GM19452 (cell line): Measurements from ENCODE around the gene ANKRD65.
"Not testable (repeated sequence)": the region's sequence is repeated elsewhere in the genome, so short reads cannot be mapped to it uniquely, and the experiment has no call there.

ENCODE experiments used
- ATAC-seq: cut with Tn5 transposase; IDR thresholded peaks from one replicate; pipeline ENCODE4 v1.9.1; 2021; ENCODE audit not compliant: unreplicated experiment

Gene ANKRD65

DNA sequence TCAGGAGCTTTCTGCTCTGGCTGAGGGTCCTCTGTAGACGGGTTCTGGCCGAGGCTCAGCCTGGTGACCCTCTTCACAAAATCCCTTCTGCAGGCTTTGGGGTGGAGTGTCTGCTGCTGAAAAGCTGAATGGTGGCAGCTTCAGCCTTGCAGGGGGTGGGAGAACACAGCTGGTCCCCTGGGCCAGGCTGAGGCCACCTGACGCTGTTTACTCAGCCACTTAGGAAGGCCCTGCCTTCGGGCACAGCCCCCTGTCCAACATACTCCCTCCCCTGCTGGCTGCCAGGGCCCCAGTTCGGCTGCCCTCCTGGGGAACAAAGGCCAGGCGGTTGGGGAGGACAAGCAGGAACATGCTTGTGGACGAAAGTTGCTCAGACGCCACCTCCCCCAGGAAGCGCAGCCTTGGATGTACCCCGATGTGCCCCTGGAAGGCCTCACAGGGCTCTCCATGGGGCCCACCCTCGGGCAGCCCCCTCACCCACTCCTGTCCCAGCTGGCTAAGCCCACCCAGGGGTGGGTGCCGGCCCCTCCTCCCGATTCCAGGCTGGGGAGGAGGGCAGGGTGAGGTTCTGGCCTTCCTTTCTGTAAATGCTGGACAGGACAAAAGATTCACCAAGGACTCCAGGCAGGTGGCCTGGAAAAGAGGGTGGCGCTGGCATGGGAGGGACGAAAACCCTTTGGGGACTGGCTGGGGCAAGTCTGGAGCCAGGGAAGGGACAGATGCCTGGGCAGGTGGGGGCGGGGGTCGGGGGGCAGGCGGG is at the start of gene ANKRD65:
TSS of gene ANKRD65 (minus strand) at position 130 of the 760 bp plus-strand sequence. CDS start 271 bp downstream, outside the sequence.
- ATAC-seq = no peak

DNA sequence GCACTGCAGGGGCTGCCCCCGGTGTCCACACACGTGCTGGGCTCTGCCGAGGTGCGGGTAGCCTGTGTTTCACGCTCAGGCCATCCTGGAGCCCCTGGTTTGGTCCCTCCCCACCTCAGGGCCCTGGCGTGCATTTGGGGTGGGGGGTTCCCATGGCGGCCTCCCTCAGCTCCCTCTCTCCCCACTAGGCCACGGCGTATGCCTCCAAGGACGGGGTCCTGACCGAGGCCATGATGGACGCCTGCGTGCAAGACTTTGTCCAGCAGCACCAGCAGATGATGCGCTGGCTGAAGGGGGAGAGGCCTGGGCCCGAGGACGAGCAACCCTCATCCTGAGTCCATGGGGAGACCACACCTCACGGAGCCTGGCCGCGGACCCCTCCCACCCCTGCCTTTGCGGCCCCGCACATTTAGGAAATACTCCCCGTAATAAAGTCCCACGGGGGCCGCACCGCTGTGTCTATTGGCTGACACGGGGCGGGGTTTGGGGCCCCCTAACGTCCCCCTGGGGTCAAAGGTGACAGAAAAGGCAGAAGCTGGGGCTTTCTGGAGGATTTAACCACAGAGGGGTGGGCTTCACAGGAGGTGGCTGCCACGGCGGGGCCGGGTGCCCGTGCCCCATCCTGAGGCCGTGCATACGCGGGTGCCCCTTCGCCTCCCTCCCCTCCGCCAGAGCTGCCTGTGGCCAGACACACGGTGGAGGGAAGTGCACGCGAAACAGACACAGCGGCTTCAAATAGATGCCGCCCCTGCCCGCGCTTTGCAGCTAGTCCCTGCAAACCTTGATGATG is 47.3 kb upstream of the ANKRD65 start:
- ATAC-seq = not testable (repeated sequence)

DNA sequence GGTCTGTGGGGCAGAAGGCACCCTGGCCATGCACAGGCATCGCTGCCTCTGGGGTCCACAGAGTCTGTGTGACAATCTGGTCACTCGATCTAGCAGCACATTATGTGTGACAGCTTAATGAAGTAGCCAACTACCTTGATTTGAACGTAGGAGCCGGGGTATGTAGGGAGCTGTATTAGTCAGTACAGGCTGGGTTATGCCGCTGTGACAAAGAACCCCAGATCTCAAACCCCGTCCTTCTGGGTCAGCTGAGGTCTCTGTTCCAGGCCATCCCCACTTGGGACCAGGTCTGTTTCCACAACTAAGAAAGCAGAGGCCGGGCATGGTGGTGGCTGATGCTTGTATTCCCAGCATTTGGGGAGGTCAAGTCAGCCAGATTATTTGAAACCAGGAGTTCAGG is 42.2 kb upstream of the ANKRD65 start:
- no peak for ATAC-seq

DNA sequence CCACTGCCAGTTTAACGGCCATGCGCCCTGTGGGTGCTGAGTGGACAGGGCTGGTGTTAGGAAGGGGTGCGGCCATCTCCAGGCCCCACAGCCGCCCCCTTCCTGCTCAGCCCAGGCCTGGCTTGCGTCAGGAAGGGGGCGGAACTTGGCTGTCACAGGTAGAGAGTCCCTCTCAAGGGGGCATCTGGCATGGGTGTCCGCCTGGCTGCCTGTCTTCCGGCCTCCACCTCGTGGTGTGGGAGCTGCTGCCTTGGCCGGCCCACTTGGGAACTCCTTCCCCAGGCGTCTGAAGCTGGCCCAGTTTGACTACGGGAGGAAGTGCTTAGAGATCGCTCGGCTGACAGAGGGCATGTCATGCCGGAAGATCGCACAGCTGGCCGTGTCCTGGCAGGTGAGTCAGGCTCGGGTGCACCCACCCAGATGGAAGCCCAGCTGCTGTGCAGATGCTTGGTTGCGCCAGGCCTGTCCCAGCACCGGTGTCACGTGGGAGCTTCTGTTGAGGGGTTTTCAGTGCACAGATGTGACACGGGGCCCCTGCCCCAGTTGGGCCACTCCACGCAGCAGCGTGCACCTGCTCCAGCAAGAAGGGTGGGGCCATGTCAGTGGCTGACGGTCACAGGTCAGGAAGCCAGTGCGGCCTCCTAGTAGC is 41.4 kb upstream of the ANKRD65 start:
- no peak for ATAC-seq

DNA sequence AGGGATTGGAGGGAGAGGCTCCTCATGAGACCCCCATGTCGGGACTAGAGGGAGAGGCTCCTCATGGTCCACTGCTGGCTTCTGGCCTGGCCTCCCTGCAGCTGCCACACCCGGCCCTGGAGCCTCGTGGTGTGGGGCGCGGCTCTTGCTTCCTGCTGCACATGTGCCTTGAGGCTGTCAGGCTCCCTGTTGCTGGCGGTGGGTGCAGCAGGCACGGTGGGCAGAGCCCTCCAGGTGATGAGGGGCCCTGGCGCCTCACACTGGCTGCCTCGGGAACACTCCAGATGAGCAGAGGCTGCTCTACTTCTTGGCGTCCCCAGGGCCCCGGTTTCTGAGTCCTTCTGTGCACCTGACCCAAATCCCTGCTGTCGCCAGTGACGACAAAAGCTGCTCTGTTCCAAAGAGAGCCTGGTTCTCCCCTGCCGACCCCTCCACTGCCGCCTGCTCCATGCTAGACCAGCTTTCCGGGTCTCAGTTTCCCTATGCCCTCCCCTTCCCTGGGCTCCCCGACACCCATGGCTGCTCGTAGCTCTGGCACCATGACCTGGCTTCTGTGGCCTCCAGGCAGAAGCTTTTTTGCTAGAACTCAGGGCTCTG is 40.7 kb upstream of the ANKRD65 start:
- no peak for ATAC-seq

DNA sequence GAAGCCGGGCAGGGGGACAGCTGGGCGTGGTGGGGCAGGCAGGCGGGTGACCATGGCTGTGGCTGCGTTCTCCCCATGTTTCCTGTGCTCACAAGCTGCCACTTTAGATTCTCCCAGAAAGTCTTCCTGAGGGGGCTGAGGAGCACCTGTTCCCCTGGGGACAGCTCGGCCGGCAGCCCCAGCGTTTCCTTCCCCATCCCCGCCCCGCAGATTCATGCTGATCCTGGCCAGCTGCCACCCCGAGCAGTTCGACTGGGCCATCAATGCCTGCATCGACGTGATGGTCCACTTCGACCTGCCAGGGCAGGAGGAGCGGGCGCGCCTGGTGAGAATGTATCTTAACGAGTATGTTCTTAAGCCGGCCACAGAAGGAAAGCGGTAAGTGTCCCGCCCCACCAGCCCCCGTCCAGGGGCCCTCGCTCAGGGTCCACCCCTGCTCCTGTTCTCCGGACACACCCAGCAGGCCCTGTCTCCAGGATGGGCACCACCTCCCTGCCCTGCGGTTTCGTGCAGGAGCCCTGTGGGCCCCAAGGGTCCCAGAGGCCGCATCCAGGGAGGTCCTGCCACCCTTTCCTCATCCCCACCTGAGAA is 39.6 kb upstream of the ANKRD65 start:
- ATAC-seq = no peak

DNA sequence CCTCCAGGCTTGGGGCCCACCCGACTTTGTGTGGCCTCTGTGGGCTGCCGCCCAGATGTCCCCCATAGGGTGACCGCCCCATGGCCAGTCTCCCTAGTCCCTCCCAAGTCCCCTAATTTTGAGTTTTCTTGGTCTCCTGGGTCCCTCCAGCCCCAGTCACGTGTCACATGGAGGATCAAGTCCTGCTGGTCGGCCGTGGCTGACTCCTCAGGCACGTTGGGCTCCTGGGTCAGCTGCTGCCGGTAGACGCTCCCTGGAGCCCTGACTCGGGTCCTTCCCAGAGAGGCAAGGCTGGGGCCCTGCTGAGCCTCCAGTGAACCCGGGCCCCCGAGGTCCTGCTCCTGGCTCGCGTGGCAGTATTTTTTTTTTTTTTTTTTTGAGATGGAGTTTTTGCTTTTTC is 38.6 kb upstream of the ANKRD65 start:
- ATAC-seq = not testable (repeated sequence)

DNA sequence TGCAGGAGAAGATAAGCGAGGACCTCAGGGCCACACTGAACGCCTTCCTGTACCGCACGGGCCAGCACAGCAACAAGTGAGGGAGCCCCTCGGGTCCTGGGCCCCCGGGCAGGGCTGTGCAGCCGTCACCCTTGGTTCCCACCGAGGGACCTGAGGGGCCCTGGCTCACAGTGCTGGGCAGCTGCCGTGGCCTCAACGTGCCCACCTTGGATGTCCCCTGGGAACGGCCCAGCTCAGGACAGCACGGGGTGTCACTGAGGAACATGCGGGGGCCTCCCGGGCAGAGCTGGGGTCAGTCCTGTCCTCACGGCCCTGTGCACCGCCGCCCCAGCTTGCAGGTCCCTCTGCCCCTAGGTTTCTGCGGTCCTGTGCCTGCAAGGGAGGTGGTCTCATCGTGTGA is 38.1 kb upstream of the ANKRD65 start:
- ATAC-seq = not testable (repeated sequence)

- ATAC-seq = not testable (repeated sequence)
These were observed 35.7 kb upstream of the ANKRD65 start for GRCh38 chr1:1456683-1457255.

DNA sequence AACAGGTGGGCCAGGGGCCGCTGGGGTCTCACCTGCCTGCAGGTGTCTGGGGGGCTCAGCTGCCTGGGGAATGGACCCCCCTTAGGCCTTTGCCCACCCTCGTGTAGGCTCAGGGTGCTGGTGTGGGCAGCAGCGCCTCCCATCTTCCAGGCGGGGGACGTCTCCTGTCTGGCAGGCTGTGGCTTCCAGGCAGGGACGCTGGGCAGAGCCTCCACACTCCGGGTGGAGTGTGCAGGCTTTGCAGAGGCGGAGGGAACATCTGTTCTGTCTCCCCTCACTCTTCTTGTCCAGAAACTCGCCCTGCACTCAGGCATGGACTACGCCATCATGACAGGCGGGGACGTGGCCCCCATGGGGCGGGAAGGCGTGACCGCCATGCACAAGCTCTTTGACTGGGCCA is 34.9 kb upstream of the ANKRD65 start:
- not testable (repeated sequence) for ATAC-seq

DNA sequence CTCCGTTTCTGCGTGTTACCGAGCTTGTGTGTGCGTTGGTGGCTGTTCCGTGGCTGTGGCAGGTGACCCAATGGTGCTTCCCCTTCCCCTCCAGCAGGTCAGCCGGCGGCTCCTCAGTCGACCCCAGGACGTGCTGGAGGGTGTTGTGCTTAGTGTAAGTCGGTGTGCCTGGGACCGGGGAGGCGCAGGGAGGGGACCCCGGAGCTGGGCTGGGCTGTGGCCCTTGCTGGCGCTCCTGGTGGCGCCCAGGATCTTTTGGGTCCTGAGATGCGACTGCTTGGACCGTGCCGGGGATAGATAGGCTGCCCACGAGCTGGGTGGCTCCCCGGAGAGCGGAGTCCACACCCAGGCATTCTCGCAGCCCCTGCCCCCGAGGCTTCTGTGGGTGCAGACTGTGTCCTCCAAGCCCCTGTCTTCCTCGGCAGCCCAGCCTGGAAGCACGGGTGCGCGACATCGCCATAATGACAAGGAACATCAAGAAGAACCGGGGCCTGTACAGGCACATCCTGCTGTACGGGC is 34.3 kb upstream of the ANKRD65 start:
- ATAC-seq = no peak

GRCh38 chr1:1454286-1455056 is 33.4 kb upstream of the ANKRD65 start:
- not testable (repeated sequence) for ATAC-seq

GRCh38 chr1:1452882-1453281 is 31.8 kb upstream of the ANKRD65 start:
- no peak for ATAC-seq

DNA sequence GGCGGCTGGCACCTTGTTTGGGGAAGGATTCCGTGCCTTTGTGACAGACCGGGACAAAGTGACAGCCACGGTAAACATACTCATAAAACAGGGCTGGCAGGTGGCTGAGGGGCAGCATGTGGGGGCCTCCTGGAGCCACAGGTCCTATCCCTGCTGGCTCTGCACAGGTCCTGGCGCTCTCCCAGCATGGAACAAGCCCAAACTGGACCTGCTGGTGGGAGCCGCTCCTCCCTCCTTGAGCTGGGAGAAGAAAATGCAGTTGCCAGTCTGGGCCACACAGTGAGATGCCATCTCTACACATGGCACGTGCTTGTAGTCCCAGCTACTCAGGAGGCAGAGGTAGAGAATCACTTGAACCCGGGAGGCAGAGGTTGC is 31.3 kb upstream of the ANKRD65 start:
- not testable (repeated sequence) for ATAC-seq

GRCh38 chr1:1451696-1452364 is 30.8 kb upstream of the ANKRD65 start:
- ATAC-seq = no peak

DNA sequence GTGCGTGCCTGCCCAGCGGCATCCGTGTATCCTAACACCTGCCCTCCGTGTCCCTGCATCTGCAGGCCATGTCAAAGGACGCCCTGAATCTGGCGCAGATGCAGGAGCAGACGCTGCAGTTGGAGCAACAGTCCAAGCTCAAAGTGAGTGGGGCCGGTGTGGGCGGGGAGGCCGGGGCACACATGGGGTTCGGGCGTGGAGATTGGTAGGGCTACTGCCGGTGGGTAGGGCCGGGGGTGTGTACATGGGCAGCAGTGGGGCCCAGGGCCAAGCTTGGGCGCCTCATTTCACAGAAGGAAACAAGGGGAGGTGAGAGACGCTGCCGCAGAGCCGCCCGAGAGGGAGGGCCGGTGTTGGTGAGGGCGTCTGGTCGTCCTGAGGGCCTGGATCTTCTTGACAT is 29.5 kb upstream of the ANKRD65 start:
- ATAC-seq = not testable (repeated sequence)

DNA sequence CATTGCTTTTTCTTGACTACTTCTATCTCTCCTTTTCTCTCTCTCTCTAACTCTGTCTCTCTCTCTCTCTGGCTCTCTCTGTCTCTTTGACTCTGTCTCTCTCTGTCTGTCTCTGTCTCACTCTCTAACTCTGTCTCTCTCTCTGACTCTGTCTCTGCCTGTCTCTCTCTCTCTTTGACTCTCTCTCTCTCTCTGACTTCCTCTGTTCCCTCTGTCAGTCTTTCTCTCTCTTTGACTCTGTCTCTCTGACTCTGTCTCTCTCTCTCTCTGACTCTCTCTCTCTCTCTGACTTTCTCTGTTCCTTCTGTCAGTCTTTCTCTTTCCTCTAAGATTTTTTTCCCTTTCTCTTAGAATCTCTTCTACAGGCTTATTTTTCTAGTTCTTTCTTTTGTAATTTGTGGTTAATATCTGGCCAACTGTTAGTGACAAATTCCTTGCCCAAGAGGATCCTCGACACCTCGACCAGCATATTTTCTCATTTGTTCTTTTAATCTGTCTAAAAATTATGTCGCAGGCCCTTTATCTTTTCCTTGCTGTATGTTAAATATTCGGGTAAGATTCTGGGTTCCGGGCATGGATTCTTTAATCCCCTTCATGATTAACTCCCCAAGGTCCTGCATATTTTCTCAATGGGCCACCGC is 28.1 kb upstream of the ANKRD65 start, which contains the start of gene ATAD3C:
TSS of gene ATAD3C (plus strand) at position 591 of the 641 bp plus-strand sequence. CDS start 995 bp downstream, outside the sequence.
- ATAC-seq = no peak

- ATAC-seq = not testable (repeated sequence)
These were observed 25.6 kb upstream of the ANKRD65 start for GRCh38 chr1:1446631-1447030.
